MM.1S (cell line): ENCODE measurements around the gene F7.
"Not testable (repeated sequence)": the region's sequence is repeated elsewhere in the genome, so short reads cannot be mapped to it uniquely, and the experiment has no call there.

Experiments
- DNase-seq: peaks from one replicate; pipeline ENCODE4 v3.0.0-alpha.2; 2015
- H2AFZ ChIP-seq: fragments of 300-600 bp; sonication (generic); 2 replicates; pipeline ENCODE4 v1.6.0; 2016; ENCODE audit warnings: antibody characterized with exemption, low read length
- H3F3A ChIP-seq: fragments of 300-600 bp; sonication (generic); 2 replicates; pipeline ENCODE4 v1.6.1; 2016; ENCODE audit warnings: mild to moderate bottlenecking, antibody characterized with exemption, low read length, moderate library complexity, mixed read lengths; ENCODE audit not compliant: insufficient read depth
- H3K27ac ChIP-seq: fragments of 300-600 bp; sonication (generic); 2 replicates; pipeline ENCODE4 v1.5.1; 2016; ENCODE audit warnings: mild to moderate bottlenecking, low read length
- H3K27me3 ChIP-seq: fragments of 300-600 bp; sonication (generic); replicated peaks from 2 replicates; pipeline ENCODE4 v1.6.0; 2016; ENCODE audit warnings: low read length; ENCODE audit not compliant: insufficient read depth
- H3K36me3 ChIP-seq: fragments of 300-600 bp; sonication (generic); replicated peaks from 2 replicates; pipeline ENCODE4 v1.6.1; 2016; ENCODE audit warnings: mild to moderate bottlenecking, low read length, mixed read lengths; ENCODE audit not compliant: insufficient read depth
- H3K4me1 ChIP-seq: fragments of 300-600 bp; sonication (generic); 2 replicates; pipeline ENCODE4 v1.6.1; 2016; ENCODE audit warnings: low read length, mixed read lengths
- H3K4me2 ChIP-seq: fragments of 300-600 bp; sonication (generic); 2 replicates; pipeline ENCODE4 v1.6.0; 2016; ENCODE audit warnings: low read depth, low read length
- H3K4me3 ChIP-seq: fragments of 300-600 bp; sonication (generic); 2 replicates; pipeline ENCODE4 v1.5.1; 2016; ENCODE audit warnings: low read length, mixed read lengths
- H3K79me2 ChIP-seq: fragments of 300-600 bp; sonication (generic); 2 replicates; pipeline ENCODE4 v1.6.1; 2016; ENCODE audit warnings: mixed run types, low read length, mixed read lengths
- H3K9ac ChIP-seq: fragments of 300-600 bp; sonication (generic); 2 replicates; pipeline ENCODE4 v1.6.1; 2016; ENCODE audit warnings: low read length, mixed read lengths
- H3K9me2 ChIP-seq: fragments of 300-600 bp; sonication (generic); replicated peaks from 2 replicates; pipeline ENCODE4 v1.6.1; 2016; ENCODE audit warnings: mild to moderate bottlenecking, low read length, mixed read lengths; ENCODE audit not compliant: insufficient read depth
- H3K9me3 ChIP-seq: fragments of 300-600 bp; sonication (generic); replicated peaks from 2 replicates; pipeline ENCODE4 v1.6.1; 2016; ENCODE audit warnings: mild to moderate bottlenecking, low read length, mixed read lengths; ENCODE audit not compliant: insufficient read depth
- H4K20me1 ChIP-seq: fragments of 300-600 bp; sonication (generic); 2 replicates; pipeline ENCODE4 v1.6.1; 2016; ENCODE audit warnings: mild to moderate bottlenecking, low read length, moderate library complexity, mixed read lengths; ENCODE audit not compliant: insufficient read depth
- CTCF ChIP-seq: fragments of 300-600 bp; sonication (generic); IDR thresholded peaks from 2 replicates; pipeline ENCODE4 v1.5.1; 2016; ENCODE audit warnings: antibody characterized with exemption, low read length, mixed read lengths
- EZH2 ChIP-seq: fragments of 300-600 bp; sonication (generic); optimal IDR thresholded peaks from 2 replicates; pipeline ENCODE3; 2017; ENCODE audit warnings: low read depth, mild to moderate bottlenecking, antibody characterized with exemption, low read length, mixed read lengths
- EZH2phosphoT487 ChIP-seq: fragments of 300-600 bp; sonication (generic); IDR thresholded peaks from 2 replicates; pipeline ENCODE4 v1.6.1; 2018; ENCODE audit warnings: antibody characterized with exemption, low read length

The F7 gene

GRCh38 chr13:113105032-113105920, at the start of gene F7:
Gene F7 (plus strand): TSS chr13:113105791. CDS start chr13:113105842, 51 bp downstream.
- Histone ChIP-seq H3K9ac (no peak within 1 kb of the TSS), H3K27me3 (peaks cover 49% of the 10 kb centered on the region), H3K4me1 (no peaks in the 10 kb centered on the region), H3K9me3 (no peaks in the 10 kb centered on the region), H3K36me3 (no peaks in the 10 kb centered on the region), H3K4me2 (no peak within 1 kb of the TSS), H3K4me3 (no peak within 1 kb of the TSS), H2AFZ (no peak within 1 kb of the TSS), H3K79me2 (no peaks in the 10 kb centered on the region), H3F3A (no peaks in the 10 kb centered on the region), H4K20me1 (no peaks in the 10 kb centered on the region), H3K9me2 (no peaks in the 10 kb centered on the region), H3K27ac (no peak within 1 kb of the TSS)
- TF ChIP-seq CTCF = no peak
- TF ChIP-seq EZH2phosphoT487 = no peak
- TF ChIP-seq EZH2 = no peak
- DNase-seq = no peak

- peaks cover 7% of the 10 kb centered on the region; the same call in 1 of the 2 replicates for H3K4me1 ChIP-seq
- DNase-seq = no peak
- H3K9me3 ChIP-seq = no peaks in the 10 kb centered on the region
- H3K9me2 ChIP-seq = no peaks in the 10 kb centered on the region
- H3K79me2 ChIP-seq = no peaks in the 10 kb centered on the region
- no peaks in the 10 kb centered on the region for H4K20me1 ChIP-seq
- TF ChIP-seq EZH2phosphoT487 (no peak), EZH2 (no peak)
- H3K4me2 ChIP-seq = no peak overlapping the region
- no peak overlapping the region for H3K4me3 ChIP-seq
- H3K27ac ChIP-seq = no peak overlapping the region
- H3K36me3 ChIP-seq = no peaks in the 10 kb centered on the region
- no peaks in the 10 kb centered on the region for H3F3A ChIP-seq
- H3K9ac ChIP-seq = no peak overlapping the region
- no peak overlapping the region for H2AFZ ChIP-seq
- peaks cover 77% of the 10 kb centered on the region for H3K27me3 ChIP-seq
Observed at GRCh38 chr13:113057084-113057483, 48.5 kb upstream of the F7 start.

GRCh38 chr13:113057559-113057958, 48.0 kb upstream of the F7 start:
- H3K27ac ChIP-seq, H2AFZ ChIP-seq, H3K9me3 ChIP-seq, H3K36me3 ChIP-seq, H3K4me1 ChIP-seq, H3K9ac ChIP-seq, H3K4me3 ChIP-seq, H3K9me2 ChIP-seq, DNase-seq, H4K20me1 ChIP-seq, H3F3A ChIP-seq, H3K79me2 ChIP-seq, H3K4me2 ChIP-seq: not testable (repeated sequence)
- H3K27me3 ChIP-seq = peaks cover 75% of the 10 kb centered on the region

GRCh38 chr13:113058129-113058987, 47.2 kb upstream of the F7 start:
- TF ChIP-seq EZH2phosphoT487 = no peak
- H3K79me2 ChIP-seq = no peaks in the 10 kb centered on the region
- no peak for DNase-seq
- peaks cover 4% of the 10 kb centered on the region; the same call in 1 of the 2 replicates for H3K4me1 ChIP-seq
- no peaks in the 10 kb centered on the region for H4K20me1 ChIP-seq
- no peak overlapping the region for H3K9ac ChIP-seq
- no peak overlapping the region for H3K4me3 ChIP-seq
- no peak overlapping the region for H3K27ac ChIP-seq
- no peaks in the 10 kb centered on the region for H3F3A ChIP-seq
- H3K9me2 ChIP-seq = no peaks in the 10 kb centered on the region
- no peaks in the 10 kb centered on the region for H3K36me3 ChIP-seq
- no peaks in the 10 kb centered on the region for H3K9me3 ChIP-seq
- no peak overlapping the region for H2AFZ ChIP-seq
- peaks cover 75% of the 10 kb centered on the region for H3K27me3 ChIP-seq
- no peak overlapping the region for H3K4me2 ChIP-seq
